M059J (cell line): ENCODE data around the gene PRPF6. TPM values are rescaled to one million over a fixed set of nuclear protein-coding genes. Genes with fewer than 3 reads are reported as not detected.

ENCODE experiments used
- DNase-seq: peaks from one replicate; pipeline ENCODE4 v3.0.0-alpha.2; 2012; ENCODE audit warnings: low read depth
- total RNA-seq: library from RNA; depleted of rRNA; stranded (reverse); fragments of >200 nt; shearing (Covaris generic); gene quantifications from 2 replicates; pipeline ENCODE4 v1.2.3, GENCODE V29; 2014; rRNA removed

Gene PRPF6, protein sequence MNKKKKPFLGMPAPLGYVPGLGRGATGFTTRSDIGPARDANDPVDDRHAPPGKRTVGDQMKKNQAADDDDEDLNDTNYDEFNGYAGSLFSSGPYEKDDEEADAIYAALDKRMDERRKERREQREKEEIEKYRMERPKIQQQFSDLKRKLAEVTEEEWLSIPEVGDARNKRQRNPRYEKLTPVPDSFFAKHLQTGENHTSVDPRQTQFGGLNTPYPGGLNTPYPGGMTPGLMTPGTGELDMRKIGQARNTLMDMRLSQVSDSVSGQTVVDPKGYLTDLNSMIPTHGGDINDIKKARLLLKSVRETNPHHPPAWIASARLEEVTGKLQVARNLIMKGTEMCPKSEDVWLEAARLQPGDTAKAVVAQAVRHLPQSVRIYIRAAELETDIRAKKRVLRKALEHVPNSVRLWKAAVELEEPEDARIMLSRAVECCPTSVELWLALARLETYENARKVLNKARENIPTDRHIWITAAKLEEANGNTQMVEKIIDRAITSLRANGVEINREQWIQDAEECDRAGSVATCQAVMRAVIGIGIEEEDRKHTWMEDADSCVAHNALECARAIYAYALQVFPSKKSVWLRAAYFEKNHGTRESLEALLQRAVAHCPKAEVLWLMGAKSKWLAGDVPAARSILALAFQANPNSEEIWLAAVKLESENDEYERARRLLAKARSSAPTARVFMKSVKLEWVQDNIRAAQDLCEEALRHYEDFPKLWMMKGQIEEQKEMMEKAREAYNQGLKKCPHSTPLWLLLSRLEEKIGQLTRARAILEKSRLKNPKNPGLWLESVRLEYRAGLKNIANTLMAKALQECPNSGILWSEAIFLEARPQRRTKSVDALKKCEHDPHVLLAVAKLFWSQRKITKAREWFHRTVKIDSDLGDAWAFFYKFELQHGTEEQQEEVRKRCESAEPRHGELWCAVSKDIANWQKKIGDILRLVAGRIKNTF
- total RNA-seq = 77.2 and 106 TPM in 2 replicates

DNA sequence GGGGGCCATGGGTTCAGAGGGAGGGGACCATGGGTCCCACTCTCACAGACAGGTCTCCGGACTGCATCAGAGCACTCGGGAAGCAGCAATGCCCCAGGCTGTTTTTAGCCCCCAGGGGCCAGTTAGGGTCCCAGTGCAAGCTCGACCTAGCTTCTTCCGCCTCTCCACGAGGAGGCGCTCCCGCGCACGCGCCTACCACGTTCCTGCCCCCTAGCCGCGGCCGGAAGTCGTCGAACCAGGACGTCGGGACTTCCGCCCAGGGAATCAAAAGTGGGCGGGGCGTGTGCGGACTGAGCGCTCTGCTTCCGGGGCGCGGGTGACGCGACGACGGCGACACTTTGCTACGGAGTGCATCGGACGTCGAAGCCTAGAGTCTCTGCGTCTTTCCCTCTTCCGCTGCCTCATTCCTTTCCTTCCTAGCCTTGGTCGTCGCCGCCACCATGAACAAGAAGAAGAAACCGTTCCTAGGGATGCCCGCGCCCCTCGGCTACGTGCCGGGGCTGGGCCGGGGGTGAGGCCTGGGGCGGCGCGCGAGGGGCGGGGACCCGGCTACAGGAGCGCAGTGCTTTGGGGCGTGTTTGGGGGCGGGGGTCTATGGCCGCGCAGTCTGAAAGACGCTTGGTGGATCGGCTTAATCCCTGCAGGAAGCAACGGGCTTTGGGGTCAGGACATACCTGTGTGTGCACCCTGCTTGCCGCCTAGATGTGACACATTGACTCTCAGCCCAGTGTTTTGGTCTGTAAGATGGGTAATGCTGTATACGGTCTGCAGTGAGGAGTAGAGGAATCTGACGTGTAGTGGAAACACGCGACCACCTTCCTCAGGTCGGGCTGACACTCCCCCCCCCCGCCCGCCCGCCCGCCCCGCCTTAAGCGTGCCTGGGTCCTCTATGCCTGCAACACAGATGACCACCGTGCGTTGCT, at the start of gene PRPF6:
TSS of gene PRPF6 (plus strand) at position 327 of the 923 bp plus-strand sequence. CDS start at position 441, 114 bp downstream.
- DNase-seq = peak; percentile 97

DNA sequence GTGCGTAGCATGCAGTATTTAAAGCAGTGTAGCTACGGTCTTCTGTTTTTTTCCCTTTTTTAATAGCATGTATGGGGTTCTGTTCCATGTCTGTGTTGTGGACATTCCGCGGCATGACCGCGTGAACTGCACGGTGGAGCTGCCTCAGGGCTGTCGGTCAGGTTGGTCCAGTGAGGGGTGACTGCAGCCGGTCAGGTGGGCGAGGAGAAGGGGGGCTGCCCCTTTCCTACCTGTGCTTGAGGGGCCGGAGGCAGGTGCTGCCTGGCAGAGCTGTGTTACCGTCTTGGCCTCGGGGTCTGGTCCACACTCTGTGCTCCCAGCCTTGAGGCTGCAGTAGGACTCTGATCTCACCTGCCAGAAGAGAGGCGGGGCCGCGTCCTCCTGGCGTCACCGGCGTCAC, 49.2 kb upstream of the PRPF6 start:
- no peak for DNase-seq

DNA sequence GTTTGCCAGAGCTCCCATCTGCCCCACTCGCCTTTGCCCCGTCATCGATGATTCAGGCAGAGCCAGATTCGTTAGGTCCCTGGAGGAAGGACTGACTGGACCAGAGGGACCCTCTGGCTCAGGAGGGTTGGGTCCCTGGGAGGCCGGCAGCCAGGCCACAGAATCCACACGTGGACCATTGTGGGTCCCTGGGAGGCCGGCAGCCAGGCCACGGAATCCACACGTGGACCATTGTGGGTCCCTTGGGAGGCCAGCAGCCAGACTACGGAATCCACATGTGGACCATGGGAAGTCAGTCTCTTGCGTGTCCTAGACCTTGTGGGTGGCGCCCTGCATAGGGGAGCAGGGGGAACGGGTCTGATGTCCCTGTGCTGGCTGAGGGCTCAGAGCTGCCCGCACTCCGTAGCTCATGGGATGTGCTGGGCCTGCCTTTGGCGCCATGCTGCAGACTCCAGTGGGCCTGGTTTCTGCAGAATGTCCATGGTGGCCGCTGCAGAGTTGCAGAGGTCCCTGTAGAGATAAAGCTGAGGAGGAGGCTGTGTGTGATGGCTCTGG, 48.2 kb upstream of the PRPF6 start:
- no peak for DNase-seq

DNA sequence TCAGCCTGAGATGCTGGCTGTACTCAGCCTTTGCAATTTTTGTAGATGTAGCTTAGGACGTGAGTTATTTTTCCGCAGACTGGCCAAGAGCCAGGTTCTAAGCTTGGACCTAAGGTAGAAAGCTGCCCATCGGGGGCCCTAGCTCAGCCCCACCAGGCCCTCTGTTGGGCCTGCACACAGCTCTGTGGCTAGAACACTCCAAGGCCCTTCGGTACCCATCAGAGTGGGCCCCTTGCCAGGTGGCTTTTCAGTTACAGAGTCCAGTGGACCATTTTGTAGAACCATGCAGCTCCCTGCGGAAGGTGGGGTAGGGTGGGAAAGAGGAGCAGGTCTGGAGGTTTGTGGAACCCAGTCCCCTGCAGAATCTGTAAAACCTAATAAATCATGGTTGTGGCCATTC, 47.3 kb upstream of the PRPF6 start:
- DNase-seq = no peak

DNA sequence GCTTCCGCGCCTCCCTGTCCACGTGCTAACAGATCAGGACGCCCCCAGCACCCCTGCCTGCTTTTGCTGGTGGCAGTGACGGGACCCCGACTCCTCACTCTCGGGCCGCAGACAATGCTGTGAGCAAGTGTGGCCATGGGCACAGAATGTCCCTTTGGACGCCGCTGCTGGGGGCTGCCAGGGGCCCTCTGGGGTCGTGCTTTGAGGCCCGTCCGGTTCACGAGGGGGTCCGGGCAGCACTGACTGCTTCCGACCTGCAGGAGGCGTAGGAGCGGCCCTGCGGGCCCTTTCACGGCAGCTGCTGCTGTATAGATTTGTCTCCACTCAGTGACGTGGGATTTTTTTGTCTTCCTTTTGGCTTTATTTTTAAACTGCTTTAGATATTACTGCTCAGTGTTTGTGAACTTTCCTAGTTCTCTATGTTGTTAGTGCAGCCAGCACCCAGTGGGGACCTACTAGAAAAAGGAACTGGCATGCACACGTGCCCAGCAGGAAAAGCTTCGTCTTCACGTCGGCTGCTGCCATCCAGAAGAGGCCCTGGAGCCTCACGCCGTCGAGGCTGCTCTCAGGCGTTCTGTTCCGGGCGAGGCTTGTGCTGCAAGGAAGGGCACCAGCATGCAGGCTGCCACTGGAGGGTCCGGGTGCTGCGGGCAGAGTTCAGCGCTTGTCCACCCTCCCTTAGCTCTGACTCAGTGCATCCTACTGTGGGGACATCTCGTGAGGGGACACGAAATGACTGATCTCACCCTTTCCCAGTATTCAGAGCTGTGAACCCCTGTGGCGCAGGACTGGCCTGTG, 46.5 kb upstream of the PRPF6 start:
- no peak for DNase-seq

DNA sequence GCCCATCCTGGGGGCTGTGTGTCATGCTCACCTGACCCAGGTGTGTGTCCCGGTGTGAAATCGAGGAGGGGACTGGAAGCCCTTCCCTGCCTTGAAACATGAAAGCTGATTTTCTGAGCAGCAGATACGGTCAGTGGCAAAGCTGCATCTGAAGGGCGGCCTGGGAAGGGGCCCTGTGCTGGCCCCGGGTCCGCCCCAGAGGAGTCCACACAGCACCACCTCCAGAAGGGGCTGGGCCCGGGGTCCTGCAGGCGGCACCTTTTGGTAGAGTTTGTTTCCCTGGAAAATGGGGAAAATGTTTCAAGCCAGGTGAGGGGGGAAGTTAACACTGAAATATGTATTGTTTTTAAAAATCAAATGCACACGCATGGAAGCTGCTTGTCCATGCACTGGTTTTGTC, 45.5 kb upstream of the PRPF6 start:
- DNase-seq = no peak

DNA sequence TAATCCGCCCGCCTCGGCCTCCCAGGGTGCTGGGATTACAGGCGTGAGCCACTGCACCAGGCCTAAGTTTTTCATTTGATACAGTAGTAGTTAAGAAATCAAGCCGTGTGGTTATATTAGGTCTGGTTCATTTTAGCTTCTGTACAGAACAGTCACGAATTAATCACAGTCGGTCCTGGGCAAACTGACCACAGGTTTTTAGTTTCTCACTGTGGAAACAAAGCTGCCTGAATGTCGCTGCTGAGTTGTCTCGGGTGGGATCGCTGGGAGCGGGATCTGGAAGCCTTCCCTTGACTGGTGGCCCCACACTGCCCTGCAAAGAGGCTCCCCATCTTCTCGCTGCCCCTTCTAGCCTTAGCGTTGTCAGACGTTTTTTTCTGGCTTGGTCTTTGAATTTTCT, 43.3 kb upstream of the PRPF6 start:
- no peak for DNase-seq

DNA sequence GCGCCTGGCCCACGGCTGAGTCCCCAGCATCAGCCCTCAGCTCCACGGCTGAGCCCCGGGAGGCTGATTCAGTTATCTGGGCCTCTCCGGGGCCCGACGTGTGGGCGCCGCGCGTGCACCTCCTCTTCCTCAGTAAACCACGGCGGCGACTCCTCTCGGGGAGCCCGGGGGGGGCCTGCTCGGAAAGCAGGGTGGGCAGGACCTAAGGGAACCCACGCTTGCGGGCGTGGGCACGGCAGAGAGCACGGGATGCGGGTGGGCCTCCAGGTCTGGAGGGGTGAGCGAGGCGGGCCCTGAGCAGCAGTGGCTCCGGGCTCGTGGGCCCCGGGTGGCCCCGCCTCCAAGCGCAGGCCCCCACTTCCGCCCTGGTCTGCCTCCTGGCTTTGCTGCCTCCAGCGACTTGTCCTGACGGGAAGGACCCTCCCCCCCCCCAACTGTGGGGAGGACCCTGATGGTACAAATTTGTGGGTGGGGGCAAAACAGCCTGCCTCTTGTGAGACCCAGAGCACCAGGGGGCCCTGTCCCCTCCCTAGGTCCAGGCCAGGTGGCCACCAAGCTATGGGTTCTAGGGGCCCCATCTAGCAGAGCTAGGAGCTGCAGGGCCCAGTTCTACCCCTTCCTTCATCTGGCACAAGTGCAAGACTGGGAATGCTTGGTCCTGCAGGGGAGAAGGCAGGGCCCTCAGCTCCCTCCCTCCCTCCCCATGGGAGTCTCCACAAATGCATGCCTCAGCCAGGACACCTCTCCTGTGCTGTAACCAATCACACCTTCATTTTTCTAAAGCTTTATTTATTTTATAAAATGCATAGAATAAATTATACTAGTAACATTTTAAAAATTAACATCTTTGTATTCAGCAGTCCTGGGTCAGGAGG, 41.6 kb upstream of the PRPF6 start:
- DNase-seq = no peak

DNA sequence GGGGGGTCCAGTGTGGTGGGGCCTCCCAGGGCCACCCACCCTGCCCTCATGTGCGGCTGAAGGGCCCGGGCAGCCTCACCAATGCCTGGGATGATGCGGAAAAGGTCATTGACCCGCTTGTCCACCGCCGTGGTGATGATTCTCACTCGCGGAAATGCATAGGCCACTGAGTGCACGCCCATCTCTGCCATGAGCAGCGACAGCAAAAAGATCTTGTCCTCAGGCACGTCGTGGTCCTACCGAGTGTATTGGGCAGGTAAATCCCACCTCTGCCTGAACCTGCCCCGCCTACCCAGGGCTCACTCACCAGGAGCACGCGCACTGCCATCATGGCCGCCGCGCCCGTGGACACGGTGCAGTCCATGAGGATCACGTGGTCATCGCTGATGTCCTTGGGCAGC, 40.9 kb upstream of the PRPF6 start:
- DNase-seq = no peak

DNA sequence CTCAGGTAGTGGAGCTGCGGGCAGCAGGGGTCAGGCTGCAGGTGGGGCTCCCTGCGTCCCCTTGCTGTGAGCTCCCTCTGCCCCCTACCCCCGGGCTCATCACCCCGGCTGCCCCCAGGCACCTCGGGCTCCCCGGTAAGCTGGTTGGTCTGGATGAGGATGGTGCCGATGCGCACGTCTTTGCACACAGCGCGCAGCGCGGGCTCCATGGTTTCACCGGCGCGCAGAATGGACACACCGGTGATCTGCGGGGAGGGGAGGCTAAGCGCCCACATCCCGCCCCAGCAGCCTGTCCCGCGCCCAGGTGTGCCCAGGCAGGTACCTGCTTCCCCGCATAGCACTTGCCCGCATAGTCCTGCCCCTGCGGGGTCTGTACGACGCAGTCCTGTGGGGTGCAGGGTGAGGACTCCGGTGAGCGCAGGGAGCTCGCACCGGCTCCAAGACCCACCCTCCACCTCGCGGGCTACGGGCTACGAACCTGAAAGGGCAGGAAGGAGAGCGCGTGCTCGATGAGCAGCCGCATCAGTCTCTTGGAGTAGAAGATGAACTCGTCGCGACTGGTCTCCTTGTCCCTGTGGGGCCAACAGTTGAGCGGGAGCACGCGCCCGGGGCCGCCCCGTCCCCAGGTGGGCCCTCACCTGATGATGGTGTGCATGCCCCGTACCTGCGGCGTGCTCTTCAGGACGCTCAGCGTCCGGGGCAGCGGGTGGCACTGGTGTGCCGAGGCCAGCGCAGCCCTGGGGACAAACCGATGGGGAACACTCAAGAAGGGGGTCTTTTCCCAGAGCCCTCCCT, 40.3 kb upstream of the PRPF6 start:
- no peak for DNase-seq

DNA sequence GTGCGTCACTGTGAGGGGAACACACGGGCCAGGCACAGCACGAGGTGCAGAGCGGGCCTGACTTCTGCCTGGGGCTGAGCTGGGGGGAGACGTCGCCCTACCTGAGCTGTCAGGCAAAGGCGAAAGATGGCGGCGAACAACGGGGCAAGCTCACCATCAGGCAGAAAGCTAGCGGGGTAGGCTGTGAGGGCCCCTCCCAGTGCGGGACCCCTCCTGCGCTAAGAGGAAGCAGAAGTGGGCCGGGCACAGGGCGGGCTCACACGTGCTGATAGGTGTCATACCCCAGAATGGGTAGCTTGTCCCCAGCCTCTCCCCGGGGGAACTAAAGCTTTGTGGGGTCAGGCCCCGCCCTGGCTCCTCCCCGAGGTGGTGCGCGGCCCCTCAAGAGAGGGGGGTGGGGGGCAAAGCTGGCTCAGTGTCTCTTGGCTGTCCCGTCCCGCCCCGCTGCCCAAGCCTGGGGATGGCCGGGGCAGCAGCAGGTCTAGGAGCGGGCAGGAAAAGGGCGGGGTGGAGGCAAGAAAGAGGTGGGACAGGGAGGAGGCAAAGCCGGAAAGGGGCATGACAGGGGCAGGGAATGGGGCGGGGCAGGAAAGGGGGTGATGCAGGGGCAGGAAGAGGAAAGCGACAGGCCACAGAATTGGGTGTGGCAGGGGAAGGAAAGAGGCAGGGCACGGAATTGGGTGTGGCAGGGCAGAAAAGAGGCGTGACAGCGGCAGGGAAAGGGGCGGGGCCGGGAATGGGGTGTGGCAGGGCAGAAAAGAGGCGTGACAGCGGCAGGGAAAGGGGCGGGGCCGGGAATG, 39.5 kb upstream of the PRPF6 start:
- no peak for DNase-seq

DNA sequence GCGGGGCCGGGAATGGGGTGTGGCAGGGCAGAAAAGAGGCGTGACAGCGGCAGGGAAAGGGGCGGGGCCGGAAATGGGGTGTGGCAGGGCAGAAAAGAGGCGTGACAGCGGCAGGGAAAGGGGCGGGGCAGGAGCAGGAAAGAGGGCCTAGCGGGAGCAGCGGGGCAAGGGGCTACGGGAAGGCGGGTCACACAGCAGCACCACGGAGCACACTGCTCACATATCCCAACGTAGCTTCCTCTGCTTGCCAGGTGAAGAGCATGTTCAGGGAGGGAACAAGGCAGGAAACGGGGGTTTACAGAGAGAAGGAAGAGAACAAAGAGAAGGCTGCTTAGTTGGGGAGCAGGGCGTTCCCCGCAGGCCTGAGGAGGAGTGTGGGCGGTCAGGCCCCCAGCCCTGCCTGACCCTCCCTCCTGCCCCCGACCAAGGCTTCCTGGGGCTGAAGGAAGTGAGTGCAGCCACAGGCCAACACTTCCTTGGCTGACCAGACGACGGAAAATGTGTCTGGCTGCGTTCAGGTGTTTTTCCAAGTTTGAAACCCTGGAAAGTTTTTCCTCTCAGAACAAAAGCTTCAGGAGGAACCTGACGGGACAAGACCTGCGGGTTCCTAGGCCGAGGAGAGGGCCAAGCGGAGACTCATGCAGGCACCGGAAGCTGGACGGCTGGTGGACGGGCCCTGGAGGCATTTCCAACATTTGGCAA, 38.5 kb upstream of the PRPF6 start:
- no peak for DNase-seq

DNA sequence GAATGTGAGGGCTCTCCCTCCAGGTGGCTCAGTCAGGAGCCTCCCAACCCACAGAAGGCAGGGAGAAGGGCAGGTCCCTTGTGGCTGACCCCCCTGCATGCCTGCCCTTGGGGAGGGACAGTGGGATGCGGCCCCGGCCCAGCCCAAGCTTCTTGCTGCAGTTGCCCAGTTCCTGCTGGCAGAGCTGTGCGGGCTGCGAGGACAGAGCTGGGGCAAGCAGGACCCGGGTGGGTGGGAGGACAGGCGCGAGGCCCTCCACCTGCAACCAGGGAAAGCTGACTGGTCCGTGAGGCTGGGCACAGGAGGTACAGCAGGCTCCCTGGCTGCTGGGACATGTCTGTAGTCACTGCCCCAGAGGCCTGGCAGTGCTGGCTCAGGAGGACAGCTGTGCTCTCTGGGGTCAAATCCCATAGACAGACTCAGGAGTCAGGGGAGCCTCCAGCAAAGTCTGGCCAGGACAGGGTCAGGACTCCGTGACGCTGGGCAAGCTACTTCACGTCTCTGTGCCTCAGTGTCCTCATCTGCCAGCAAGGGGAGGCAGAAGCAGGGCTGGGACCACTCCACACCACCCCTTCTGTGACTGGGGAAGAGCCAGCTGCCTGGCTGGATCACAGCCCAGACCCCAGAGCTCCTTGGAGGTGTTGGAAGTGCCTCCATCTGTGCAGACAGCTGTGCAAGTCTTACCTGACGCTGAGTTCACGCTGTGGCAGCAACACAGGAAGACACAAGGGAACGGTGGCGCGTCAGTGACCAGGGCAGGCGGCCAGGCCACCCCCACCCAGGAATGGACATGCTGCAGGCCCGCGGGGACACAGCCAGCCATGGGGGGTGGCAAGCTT, 37.7 kb upstream of the PRPF6 start:
- DNase-seq = no peak

DNA sequence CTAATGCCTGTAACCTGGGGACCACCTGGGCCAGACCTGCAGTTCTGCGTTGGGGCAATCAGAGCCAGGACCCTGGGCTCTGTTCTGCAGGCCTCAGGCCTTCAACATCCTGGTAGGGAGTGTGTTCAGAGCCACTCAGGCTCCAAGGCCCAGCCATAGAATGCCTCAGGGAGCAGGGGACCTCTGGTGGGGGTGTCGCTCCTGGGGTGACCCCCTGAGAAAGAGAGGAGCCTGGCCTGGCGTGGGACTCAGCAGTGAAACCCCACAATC, 37.2 kb upstream of the PRPF6 start:
- DNase-seq = no peak

DNA sequence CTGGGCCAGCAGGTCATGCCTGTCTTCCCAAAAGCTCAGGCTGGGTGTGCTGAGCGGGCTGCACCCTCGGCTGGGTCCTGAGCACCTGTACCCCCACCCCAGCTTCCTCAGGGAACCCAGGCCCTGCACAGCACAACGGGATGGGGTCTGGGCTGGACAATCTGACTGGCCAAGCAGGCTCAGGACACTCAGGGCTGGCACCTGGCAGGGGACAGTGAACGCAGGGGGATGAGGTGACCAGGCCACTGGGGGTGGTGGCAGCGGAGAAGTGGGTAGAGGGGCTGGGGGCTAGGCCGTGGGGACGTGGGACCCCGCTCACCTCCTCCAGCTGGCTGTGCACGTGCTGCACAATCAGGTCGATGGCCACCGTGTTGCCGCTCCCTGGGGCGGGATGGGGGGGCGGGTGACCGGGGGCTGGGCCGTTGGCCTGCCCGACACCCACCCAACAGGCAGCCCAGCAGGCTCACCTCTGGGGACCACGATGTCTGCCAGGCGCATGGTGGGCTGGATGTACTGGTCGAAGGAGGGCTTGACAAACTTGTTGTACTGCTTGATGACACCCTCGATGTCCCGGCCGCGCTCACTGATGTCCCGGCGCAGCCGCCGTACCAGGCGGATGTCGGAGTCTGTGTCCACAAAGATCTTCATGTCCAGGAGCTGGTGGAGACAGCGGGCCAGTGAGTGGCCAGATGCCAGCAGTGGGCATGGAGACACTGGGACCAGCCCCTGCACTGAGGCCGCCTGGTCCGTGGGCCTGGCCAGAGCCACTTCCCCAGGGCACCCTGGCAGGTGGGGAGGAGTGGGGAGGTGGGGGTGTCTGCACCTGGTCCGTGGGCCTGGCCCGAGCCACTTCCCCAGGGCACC, 36.6 kb upstream of the PRPF6 start:
- DNase-seq = no peak
